ENCODE measurements around the gene AOPEP.

Gene AOPEP

DNA sequence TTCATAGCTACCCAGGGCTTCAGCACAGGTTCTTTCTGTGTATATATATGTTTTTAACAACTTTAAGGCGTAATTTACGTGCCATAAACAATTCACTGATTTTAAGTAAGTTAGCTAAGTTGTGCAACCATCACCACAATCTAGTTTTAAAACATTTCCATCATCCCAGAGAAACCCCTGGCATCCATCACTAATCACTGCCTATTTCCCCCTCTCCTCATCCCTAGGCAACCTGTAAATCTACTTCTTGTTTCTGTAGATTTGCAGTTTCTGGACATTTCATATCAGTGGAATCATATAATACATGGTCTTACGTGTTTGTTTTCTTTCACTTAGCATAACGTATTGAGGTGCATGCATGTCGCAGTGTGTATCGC lies 299.6 kb downstream of the AOPEP start:
- no peak overlapping the region for H3K4me3 ChIP-seq (ENCODE audit: low read depth, low read length)

DNA sequence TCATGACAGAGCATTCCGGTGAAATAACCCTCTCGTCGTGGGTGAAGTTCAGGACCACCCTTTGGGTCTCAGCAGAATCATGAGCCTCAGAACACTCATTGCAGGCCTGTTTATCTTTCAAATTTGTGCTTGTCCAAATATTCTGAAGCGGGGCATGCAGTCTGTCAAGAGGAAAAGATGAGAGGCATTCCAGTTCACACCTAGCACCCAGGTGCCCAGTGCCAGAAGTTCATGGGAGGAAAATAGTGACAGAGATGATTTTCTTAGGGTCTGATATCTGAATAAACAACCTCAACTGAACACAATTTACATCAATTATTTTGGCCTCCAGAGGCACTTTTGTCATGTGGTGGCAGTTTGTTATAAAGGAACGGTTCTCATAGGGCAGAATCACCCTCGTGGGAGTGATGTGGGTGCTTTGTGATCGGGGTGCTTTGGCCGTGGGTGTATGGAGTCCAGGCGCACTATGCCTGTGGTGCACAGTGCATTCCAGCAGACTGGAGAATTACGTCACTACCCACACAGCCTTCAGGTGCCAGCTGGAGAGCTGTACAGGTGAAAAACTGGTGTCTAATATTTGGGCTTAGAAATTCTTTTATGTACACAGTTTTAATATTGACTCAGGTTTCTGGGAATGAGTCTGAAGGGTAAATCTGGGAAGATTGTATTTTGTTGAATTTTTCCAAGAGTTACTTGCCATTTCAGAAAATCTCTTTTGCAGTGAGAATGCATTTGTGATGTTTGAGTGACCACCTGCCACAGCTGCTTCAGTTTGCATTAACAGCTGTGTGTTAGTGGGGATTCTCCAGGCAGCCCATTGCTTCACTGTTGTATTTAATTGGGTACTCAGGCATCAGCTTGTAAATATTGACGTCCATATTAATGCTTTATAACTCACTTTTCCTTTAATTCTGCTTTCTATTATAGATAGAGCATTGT lies 301.7 kb downstream of the AOPEP start:
- no peak overlapping the region for H3K4me3 ChIP-seq (ENCODE audit: low read depth, low read length)

DNA sequence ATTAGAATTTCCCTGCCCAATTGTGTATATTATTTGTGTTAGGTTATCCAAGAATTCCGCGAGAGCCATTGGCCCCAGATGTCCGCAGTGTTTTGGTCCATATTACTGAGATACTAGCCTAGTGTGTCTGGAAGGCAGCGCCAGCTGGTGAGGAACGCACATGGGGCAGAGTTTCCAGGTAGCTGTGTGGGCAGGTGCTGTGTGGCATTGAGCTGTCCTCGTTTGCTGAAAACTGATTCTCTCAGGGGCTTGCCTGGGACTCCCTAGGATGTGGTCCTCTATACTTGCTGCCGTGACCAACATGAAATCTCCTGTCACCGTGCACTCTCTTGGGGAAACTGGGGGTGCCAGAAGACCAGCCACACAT lies 302.3 kb downstream of the AOPEP start:
- H3K4me3 ChIP-seq (ENCODE audit: low read depth, low read length): no peak overlapping the region

DNA sequence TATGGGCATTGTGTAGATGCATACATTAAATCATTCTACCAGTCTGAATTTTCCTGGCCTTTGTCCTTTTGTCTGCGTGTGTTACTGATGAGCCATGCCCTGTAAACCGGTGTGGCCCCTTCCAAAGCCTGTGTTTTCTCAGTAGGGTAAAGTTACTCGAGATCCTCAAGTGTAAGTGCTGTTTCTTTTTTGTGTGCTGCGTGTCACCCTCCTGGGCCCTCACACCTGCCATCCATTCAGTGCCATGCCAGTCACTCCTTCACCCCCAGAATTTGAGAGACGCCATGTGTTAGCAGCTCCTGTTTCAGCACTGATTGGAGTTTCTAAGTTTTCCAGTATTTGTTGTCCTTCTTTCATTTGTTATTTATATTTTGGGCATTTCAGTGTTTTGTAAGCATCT lies 302.8 kb downstream of the AOPEP start:
- no peak overlapping the region for H3K4me3 ChIP-seq (ENCODE audit: low read depth, low read length)

DNA sequence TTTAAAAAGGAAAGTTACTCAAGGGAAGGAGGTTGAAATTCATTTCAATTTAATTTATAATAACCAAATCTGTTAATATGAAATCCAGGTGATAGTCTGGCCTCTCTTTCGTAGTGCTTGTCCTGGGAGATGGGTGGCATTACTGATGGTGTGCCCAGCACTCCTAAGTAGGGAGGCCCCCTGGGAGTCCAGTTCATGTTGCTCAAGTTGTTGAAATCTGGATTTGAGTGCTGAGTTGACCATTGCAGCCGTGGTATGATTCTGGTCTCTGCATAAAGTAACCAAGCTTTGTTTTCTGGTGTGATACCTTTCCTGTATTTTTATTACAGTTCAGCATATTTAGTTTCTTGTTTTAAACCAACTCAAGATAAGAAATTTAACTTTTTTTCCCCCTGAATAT lies 303.2 kb downstream of the AOPEP start:
- no peak overlapping the region for H3K4me3 ChIP-seq (ENCODE audit: low read depth, low read length)

DNA sequence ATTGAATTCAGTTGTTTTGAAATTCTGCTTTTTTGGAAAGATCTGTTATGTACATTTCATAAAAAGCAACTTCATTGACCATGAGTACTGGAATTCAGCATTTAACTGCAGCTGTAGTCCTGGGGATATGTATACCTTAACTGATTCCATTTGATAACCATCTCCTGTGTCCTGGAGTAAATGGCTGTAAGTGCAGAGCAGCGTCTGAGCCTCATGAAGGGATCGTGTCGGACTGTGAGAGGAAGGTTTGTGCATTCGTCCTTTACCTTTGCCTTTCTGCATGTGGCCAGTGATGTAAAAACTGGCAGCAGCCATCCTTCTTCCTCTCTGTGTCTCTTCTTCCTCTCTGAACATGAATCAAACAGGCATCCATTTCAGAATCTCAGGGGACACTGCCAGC lies 303.8 kb downstream of the AOPEP start:
- no peak overlapping the region for H3K4me3 ChIP-seq (ENCODE audit: low read depth, low read length)

DNA sequence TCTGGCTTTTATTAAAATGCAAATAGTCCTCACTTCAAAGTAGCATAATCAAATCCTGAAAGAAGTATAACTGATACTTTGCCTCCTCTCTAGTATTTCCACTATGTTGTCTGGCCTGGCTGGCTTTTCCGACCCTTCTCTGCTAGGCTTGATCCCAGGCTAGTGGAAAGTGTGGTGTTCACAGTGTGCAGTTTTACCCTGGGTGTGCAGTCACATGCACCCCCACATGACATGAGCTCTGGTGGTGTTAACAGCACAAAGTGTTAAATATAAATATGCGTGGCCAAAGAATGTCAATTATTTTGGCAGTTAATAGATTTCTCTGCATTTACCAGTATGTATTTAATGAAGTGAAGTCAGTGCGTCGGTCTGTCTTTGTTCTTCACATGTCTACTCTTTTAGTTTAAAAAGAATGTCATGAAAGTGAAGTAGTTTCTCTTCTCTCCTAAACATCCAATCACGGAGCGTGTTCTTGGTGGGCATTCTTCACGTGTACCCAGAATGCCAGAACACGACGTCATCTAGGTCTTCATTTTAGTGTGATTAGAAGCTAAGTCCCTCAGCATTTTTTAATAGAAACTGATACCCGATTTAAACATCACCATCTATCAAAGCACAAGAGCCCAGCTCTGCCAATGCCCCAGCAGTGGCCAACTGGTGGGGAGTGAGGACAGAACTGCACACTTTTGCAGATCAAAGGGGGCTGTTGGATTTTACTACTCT lies 304.6 kb downstream of the AOPEP start:
- no peak overlapping the region for H3K4me3 ChIP-seq (ENCODE audit: low read depth, low read length)

DNA sequence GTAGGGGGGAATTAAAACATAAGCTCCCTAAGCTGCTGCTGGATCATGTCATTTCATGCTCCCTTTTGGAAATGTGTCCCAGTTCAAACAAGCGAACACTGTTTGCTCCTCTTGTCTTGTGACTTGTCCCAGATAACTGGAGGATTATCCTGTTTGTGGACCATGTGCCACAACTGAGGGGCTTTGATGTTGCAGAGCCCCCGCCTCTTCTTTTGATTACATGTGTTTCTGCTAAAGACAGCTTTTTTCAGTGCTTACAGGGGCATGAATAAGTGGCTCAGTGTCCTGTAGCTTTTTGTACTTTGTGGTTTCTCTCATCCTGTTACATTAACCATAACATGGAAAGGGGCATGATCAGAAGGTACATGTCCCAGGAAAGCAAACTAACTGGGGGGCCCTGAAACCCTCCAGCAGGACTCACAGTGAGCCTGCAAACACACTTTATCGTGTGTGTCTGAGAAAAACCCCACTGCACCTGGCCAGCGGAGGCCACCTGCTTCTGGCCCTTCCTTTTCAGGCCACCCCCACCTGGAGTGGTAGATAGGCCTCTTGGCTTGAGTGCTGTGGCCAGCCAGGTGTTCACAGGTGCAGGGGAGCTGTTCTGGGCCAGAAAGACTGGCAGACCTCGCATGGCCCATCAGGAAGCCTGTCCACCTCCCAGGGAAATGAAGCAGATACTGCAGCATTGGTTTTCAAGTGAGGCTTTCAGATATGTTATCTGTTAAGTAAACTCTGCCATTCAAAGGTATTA lies 305.4 kb downstream of the AOPEP start:
- H3K4me3 ChIP-seq (ENCODE audit: low read depth, low read length): no peak overlapping the region

DNA sequence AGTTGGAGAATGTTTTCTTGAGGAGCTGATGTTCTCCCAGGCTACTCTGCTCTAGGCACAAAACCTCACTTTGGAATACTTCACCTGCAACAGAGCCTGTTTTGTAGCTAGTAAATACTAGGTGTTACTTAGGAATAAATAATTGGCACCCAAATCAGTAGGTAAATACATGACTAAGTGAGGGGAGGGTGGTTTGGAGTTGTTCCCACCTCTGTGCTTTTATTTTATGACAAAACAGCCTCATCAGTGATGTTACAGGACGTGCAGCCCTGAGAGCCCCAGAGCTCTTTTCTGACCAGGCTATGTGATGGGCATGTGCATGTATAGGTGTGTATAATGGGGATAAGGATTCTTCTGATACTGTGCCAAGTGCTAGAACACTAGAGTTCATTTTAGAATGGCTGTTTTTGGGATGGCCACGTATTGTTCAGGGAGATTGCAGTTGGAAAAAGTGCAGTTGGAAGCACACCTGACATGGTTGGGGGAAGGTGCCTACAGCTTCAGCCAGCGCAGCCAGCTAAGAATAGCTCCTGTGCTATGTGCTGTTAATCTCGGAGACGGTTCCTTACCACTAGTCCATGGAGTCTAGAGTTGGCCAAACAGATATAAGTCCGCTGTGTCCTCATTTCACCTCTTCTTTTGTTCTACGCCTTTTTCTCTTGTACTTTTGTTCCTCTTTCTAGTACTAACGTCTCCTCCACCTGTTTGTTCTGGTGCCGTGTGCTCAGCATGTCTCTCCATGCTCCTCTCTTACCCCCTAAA lies 306.3 kb downstream of the AOPEP start:
- no peak overlapping the region for H3K4me3 ChIP-seq (ENCODE audit: low read depth, low read length)

DNA sequence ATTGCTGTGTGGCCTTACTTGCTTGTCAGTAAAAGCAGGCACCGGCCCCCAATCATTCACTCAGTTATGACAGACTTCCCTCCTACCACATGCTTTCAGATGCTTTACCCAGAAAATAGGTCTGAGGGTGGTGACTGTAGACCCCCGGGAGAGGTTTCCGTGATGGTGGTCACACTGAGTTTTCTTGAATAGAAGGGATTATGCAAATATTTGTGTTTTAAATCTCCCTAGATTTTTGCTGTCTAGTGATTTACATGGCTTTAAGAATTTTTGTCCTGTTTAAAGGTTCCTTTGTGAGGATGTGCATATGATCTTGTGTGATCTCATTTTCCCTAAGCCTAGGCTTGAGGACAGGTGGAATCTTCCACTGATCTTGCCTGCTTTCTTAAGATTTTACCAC lies 309.3 kb downstream of the AOPEP start:
- no peak overlapping the region for H3K4me3 ChIP-seq (ENCODE audit: low read depth, low read length)

DNA sequence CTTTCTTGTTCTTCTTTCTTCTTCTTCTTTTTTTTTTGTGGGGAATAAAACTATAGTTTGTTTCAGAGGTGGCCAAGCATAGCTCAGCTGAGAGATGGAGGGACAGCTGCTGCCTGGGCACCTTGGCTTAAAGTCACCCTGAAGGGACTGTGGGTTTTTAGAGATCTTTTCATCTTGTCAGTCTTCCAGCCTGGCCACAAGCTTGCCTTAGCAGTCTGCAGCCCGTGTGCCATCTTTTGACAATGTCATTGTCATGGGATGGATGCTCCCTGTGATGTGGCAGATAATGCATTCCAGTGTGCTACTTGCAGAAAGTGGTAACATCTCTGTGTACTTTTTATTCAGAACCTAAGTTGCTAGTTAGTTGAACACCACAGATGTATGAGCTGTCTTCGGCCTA lies 310.2 kb downstream of the AOPEP start:
- no peak overlapping the region for H3K4me3 ChIP-seq (ENCODE audit: low read depth, low read length)

DNA sequence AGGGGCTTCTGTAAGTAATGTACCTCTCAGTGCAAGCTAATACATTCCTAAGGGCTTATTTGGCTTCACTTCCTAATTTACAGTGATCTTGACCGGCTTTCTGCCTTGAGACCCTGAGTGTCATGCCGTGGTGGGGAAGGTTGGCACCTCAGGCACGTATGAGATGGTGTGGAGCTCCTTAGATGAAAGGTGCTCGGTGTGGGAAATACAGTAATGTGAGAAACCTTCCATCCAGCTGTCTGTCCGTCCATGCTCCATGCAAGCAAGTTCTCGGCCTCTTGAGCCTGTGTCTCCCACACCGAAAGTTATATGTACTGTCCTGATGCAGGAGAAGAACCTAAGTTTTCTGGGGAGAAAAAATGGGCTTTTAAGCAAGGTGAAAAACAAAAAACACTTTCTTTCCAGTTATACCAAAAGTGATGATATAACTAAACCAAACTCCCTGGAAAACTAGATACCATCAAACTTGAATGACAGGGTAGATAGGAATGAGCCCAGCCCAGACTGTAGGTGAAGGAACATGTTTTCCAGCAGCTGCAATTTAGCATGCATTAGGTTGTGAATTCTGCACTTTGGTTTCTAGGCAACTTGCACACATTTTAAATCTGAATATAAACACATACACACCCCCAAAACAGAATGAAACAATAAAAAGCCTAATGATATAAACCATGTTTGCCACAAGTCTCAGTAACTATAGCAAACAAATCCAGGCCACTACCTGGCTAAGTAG lies 311.5 kb downstream of the AOPEP start:
- H3K4me3 ChIP-seq (ENCODE audit: low read depth, low read length): no peak overlapping the region

DNA sequence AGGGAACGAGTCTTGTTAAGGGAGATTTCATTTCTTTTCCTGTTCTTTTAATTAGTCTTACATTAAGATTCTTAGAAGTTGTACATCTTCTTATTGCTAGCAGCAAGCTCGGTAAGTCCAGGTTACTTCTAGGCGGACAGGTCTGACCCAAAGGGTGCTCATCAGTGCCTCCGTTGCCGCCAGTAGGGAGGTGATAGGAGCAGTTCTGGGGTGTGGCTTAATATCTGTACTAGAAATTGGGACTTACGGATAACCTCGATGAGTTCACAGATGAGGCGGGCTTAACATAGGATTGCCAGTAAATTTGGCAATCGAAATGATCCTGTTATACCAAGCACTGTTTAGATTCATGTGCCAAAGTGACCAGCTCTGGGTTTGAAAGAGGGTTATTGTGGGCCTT lies 312.2 kb downstream of the AOPEP start:
- H3K4me3 ChIP-seq (ENCODE audit: low read depth, low read length): no peak overlapping the region

DNA sequence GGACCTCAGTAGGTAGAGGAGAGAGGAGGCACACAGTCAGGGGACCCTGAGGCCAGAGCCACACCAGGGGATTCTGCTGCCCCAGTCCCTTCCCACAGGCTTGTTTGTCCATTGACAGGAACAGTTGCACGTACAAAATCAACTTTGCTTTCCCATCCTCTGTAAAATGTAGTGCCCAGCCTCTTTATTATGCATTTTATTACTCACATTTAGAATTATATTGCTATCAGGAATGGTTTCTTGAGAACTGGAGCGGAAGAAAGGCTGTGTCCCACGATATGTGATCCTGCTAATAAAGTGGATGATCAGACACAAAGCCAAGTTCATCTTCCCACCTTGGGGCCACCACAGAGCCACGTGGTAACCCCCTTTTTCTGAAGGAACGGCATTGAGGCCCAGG lies 313.6 kb downstream of the AOPEP start:
- H3K4me3 ChIP-seq (ENCODE audit: low read depth, low read length): no peak overlapping the region

DNA sequence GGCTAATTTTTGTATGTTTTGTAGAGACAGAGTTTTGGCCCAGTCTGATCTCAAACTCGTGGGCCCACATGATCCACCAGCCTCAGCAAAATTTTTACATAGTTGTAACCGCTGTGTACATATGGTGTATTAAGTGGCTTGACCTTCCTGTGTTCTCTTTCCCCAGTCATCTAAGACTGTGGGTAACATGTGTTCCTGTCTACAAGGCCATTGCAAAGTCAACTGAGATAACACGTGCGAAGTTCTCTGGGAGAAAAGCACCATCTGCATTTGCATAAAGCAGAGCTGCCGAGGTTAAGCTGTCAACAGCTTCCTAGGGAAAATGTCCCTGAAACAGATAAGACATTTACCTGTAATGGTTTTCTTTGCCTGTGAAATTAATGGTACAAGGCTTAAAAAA lies 317.3 kb downstream of the AOPEP start:
- no peak overlapping the region for H3K4me3 ChIP-seq (ENCODE audit: low read depth, low read length)

DNA sequence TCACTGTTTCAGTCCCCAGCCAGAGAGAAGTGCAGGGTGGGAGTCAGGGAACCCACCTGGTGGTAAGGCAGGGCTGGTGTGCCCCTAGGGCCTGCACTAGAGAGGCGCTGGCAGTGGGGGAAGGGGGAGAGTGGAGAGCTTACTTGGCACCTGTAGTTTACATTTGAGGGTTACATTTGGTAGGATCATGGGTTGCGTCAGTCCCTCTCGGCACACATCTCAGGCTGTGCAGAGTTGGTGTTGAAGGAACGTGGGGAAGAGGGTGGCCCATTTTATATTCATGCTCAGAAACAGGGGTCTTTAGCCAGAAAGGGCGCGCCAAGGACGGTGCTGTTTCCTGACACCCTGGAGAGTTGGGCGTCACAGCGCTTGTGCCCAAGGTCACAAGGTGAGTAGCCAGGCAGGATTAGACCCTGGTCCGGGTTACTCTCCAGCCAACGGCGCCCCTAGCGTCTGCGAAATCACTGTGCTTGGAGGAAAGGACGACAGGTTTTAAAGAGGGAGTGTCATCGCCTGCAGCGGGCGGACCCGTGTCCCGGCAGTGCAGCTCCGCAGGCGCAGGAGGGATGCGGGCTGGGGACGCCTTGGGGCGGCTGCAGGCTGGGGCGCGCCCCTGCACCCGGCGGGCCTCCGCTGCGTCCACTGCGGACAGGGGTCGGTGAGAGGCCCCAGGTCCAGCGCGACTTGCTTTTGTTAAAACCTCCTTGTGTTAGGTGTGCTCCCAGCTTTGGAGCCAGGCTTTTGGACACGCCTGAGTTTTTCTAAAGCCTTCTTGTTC lies 318.4 kb downstream of the AOPEP start:
- H3K4me3 ChIP-seq (ENCODE audit: low read depth, low read length): no peak overlapping the region

DNA sequence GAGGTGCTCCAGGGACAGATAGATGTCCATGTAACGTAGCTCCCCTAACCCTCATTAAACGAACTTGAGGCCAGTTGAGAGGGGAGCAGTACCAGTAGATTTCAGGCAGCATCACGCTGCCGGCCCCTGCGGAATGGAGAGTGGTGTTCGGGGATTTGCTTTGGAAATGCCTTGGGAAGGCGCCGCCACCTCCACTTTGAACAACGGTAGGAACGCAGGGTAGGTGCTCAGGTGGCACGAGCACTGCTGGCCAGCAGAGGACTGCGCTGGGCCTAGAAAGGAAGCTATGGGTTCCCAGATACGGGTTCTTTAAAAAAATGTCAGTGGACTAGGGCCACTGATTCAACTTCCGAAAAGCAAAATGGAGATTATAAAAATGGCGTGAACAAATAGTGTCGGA lies 319.3 kb downstream of the AOPEP start:
- H3K4me3 ChIP-seq (ENCODE audit: low read depth, low read length): no peak overlapping the region

DNA sequence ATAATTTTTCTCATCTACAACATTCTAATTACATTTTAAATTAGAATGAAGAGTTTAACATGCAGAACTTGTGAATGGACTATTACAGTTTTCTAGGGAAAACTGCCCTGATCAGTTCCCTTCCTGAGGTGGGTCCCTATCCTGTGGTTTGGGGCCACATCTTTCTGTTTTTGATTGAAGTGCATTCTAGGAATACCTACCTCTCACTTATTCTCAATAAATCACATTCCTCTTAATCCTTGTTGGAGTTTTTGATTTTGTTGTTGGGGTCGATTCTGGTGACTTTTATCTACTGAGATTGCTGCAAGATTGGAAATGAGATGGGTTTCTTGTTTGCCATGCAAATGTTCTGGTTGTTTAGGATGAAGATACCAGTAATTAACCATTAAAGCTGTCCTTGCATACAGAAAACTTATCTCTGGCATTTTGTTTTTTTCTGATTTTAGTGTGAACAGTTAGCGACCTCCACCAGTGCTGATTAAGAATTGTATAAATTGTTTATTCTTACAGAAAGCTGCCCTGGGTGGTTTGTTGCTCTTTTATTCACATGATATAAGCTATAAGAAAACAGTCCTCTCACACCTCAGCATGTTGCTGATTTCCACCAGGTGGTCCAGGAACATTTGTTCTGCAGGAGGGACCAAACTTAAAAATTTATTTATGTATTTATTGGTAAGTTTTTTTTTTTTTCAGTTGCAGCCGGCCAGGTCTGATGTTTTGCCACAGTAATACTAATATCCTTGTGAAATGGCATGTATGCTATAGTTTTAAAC lies 321.1 kb downstream of the AOPEP start:
- H3K4me3 ChIP-seq (ENCODE audit: low read depth, low read length): no peak overlapping the region

All from iPS-11a (cell line).